NOMO-1 (cell line): Measurements from ENCODE around the gene BCR.

Source experiments
- DNase-seq, 2 experiments: peaks; one replicate each; lab custom pipeline; 2025; ENCODE audit not compliant: unreplicated experiment in 2 of 2; lab: John Stamatoyannopoulos, UW

BCR gene

DNA sequence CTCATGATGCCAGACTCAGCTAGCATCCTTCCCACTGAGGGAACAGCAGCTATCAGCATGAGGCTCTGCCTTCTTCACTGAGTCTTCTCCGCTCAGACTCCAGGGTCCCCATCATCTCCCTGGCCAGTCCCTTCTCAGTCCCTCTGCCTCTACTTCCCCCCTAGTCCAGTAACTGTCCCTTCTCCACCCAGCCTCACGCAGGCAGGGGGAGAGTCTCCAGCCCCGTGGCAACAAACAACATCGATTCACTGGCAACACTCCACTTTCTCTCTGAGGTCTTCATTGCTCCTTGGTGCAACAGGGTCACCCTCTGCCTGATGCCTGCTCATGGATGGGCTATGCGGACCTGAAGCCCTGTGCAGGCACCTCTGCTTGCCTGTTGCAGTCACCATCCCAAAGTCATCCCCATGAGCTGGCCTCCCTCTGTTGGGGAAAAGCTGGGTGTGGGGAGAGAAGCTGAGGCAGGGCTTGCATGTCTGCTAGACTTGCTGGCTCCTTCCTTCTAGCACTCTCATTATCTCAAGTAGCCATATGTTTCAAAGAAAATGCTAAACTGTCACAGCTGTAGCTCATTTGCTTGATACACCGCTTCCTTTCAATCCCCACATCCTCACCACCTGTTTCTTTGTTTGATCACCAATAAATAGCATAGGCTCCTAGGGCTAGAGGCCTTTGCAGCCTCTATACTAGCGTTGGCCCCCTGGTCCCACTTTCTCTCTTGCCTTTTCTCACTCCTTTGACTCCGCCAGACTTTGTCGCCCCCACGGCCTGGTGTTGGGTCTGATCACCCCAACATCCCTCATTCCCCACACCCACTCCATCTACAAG, 4.3 kb upstream of the BCR start:
- no peak for DNase-seq

DNA sequence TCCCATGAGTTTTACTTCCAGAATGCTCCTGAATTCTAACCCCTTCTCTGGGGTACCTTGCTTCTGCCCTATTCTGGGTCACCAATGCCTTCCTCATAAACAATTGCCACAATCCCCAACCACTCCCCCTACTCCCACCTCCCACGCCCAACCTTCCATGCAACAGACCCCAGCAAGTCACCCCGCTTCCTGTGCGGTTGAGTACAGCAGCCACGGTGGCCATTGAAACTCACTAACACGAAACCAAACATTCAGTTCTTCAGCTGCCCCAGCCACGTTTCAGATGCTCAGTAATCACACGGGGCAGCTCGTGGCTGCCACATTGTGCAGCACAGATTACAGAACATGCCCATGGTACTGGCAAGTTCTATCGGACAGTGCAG, 3.7 kb upstream of the BCR start:
- no peak for DNase-seq

DNA sequence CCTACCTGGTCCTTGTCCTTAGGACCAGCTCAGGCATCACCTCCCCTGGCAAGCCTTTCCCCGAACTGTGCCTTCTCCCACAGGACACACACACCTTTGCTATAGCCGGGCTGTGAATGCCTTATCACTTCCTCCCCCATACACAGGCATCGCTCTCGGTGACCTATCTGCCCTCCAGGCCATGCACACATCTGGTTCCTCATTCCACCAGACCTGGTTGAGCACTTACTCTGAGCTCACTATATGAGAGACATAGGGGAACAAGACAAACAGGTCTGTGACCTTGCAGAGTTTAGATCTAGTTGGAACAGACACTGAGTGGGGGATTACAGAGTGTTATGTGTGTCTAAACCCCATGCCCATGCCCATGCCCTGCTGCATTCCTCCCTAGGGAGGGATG, 3.1 kb upstream of the BCR start:
- DNase-seq, result peak; percentile 51 to 54

DNA sequence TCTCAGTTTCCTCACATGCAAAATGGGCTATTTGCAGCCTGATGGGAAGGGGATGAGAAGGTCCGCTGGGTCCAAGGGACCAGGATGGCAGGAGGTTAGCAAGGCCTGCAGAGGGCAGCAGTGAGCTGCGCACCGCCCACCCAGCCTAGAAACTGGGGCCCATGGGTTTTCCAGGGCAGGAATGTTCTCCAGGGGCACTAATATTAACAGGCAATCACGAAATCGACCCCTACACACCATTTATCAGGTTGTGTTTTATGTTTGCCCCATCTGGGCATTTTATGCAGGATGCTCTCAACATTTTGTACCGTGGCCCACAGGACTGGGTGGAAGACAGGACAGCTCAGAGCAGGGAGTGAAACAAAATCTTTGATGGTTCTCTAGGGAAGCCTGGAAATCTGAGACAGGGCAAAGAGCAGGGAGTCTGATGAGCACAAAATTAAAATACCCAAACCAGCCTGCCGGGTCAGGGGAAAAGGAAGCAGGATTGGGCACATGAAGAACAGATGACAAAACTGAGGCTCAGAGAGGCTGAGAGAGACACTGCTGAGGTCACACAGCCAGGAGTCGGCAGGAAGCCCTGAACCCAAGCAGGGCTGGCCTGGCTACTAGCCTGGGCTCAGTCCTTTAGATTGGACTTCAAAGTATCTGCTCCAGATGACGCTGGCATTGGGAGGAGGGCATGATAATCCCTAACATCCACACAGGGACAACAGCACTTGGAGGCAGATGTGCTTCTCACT, 1.6 kb upstream of the BCR start:
- peak; percentile 37 to 56 for DNase-seq

DNA sequence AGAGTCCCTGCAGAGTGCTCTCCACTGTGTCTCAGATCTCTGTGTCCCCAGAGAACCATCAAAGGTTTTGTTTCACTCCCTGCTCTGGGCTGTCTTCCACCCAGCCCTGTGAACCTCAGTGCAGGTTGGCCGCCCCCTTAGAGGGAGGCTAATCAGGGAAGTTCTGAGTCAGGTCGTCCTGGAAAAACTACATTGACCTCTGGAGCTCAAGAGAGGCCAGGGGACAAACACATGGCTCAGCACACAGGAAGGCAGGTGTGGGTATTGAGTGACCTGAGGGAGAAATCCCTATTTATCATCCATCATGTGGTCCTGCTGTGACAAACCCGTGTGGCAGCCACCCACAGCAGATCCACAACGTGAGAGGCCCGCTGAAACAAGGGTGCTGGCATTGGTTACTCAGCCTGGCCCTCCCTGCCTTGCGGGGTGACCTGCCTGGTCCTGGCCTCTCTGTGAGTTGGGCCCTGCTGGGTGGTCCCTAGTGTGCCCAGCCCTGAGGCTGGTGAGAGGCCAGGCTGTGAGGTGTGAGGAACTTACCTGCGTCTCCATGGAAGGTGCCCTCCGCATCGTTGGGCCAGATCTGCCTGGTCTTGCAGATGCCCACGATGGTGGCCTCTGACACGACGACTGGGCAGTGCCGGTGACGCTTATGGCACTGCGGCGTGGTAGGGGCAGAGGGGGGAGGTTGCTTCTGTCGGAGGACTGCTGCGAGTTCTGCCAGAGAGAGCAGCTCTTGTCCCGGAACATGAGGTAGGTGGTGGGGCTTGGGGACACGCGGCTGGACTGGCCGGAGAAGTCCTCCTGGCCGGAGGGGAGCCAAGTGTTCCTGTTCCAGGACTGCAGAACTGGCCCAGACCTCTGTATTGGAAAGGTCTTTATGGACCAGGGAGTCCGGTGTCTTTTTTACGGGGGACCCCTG, 669 bp upstream of the BCR start:
- DNase-seq, result no peak

DNA sequence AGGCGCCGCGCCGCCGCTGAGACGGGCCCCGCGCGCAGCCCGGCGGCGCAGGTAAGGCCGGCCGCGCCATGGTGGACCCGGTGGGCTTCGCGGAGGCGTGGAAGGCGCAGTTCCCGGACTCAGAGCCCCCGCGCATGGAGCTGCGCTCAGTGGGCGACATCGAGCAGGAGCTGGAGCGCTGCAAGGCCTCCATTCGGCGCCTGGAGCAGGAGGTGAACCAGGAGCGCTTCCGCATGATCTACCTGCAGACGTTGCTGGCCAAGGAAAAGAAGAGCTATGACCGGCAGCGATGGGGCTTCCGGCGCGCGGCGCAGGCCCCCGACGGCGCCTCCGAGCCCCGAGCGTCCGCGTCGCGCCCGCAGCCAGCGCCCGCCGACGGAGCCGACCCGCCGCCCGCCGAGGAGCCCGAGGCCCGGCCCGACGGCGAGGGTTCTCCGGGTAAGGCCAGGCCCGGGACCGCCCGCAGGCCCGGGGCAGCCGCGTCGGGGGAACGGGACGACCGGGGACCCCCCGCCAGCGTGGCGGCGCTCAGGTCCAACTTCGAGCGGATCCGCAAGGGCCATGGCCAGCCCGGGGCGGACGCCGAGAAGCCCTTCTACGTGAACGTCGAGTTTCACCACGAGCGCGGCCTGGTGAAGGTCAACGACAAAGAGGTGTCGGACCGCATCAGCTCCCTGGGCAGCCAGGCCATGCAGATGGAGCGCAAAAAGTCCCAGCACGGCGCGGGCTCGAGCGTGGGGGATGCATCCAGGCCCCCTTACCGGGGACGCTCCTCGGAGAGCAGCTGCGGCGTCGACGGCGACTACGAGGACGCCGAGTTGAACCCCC, 798 bp downstream of the BCR start:
- no peak for DNase-seq

DNA sequence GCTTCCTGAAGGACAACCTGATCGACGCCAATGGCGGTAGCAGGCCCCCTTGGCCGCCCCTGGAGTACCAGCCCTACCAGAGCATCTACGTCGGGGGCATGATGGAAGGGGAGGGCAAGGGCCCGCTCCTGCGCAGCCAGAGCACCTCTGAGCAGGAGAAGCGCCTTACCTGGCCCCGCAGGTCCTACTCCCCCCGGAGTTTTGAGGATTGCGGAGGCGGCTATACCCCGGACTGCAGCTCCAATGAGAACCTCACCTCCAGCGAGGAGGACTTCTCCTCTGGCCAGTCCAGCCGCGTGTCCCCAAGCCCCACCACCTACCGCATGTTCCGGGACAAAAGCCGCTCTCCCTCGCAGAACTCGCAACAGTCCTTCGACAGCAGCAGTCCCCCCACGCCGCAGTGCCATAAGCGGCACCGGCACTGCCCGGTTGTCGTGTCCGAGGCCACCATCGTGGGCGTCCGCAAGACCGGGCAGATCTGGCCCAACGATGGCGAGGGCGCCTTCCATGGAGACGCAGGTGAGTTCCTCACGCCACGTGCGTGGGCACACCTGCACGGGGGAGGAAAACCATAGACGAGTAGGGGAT, 1.5 kb downstream of the BCR start:
- DNase-seq, result no peak

DNA sequence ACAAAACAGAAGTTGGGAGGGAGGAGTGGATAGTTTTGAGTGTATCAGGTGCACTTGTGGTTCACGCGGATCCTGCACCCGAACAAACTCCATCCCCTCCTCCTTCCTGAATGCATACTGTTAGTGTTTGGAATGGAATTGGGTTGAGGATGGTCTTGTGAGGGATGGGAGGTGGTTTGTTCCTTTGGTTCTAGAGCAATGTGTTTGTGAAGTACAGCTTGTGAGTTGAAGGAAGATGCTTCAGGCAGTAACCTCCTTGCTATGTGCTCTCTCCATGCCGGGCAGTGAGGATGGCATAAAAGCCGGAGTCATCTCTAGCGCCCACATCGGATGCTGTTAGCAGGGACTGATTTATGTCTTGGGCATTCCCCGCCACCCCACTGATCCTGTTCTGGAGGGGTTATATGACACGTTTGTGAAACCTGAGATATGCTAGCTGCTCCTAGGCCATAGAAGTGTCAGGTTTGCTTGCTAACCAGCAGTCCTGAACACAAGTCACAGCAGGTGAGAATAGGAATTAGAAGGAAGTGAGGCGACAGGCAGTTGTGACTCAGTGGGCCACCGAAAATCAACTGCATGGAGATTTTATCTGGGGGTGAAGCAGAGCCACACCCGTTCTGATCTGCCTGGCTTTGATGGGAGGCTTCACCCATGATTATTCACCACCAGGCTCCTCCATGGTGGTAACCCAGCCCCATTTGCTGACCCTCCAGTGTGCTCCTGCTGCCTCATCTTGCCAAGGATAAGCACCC, 2.2 kb downstream of the BCR start:
- no peak for DNase-seq

DNA sequence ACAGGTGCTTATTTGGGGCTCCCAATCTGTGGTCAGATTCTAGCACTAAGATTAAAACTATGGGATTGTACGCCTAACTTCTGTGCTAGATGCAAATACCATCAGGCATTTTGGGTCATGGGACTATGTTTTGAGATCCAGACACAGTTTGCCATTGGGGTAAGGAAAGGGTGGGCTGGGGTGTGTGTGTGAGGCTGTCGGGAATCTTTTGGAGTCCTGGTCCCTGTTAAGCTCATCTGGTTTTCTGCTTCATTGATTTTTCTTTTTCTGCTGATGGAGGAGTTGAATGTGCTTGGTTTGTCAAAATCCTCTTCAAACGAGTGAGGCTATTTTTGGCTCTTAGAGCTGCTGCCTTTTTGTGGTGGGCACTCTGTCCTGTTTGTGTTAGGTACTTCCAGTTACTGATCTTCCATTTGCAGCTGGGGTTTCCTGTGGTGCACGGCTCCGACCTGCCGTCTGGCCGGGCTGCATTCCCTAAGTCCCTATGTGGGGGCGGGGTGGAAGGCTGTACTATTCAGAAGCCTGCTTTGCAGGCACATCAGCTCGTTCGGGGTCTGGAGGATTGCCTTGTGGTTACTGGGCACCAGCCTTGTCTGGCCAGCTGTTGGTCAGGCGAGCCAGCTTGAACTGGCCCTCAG, 2.9 kb downstream of the BCR start:
- no peak for DNase-seq

DNA sequence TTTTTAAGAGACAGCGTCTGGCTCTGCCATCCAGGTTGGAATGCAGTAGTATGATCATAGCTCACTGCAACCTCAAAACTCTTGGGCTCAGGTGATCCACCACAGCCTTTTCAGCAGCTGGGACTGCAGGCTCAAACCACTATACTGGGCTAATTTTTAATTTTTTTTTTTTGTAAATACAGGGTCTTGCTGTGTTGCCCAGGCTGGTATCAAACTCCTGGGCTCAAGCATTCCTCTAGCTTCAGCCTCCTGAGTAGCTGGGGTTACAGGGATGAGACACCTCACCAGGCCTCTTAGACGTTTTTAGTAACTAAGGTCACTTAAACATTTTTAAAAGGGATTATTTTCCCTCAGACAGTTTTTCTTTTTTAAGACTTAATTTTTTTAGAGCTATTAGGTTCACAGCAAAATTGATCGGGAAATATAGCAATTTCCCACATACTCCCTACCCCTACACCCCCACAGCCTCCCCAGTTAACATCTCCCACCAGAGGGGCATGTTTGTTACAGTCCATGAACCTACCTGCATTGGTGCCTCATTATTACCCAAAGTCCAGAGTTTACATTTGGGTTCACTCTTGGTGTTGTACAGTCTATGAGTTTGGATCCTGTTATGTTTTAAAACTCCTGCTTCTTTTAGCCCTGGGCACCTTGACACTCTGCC, 3.9 kb downstream of the BCR start:
- no peak for DNase-seq

DNA sequence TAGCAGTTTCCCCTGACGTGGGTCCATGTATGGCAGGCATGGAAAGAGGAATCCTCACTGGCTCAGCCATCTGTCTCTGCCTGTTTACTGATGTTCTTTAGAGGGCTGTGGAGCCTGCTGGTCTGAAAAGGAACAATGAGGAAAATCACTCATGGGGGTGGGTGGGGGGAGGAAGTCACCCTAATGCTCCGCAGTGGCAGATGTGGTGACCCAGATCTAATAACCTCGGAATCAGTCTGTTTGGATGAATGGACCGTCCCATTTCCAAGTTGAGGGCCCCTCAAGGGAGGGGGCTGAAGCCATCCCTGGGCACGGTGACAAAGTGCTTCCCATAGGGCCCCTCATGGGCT, 4.4 kb downstream of the BCR start:
- no peak for DNase-seq

DNA sequence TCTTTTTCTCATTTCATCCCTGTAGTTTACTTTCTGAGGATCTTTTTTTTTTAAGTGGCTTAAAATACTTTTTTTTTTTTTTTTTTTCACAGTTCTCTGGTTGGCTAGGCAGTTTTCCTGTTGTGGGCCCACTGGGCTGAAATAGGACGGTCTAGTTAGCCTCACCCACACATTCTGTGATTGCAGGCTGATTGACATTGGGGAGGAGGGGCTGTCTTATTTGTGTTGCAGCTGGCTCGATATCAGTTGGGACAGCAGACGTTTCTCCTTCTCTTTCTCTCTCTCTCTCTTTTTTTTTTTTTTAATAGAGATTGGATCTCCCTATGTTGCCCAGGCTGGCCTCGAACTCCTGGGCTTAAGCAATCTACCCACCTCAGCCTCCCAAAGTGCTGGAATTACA, 6.9 kb downstream of the BCR start:
- DNase-seq, result no peak

DNA sequence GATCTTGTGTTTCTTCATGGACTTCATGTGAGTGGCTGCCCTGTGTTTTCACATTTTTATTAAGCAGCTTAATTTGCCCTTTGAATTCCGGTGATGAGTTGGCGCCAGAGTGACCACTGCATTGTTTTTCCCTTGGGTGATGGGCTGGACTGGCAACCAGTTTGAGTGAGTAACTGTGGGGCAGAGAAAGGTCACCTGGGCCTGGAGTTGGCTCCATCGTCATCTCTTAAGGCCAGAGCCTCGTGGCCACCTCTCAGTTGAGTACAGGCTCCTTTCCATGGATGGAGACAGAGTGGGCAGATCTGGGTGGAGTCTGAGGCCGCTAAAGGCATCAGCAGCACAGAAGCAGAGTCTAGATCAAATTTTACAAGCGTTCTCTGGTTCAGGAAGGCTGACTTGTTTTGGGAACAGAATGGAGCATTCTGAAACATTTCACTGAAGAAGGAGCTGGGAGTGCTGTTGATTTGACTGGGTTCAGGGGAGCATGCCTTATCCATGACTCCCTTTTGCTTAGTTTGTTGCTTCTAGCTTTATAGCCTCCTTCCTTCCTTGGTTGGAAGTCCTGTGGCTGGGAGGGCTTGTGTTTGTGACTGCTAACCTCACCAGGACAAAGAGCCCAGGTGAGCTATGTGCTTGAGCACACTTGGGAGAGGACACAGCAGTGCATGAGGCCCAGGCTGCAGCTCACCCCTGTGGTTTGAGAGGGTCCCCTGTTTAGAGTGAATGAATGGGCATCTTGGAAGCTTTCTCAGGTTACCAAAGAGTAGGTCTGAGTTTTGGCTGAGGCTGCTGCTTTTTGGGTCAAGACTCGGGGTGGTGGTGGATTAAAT, 7.8 kb downstream of the BCR start:
- no peak for DNase-seq

DNA sequence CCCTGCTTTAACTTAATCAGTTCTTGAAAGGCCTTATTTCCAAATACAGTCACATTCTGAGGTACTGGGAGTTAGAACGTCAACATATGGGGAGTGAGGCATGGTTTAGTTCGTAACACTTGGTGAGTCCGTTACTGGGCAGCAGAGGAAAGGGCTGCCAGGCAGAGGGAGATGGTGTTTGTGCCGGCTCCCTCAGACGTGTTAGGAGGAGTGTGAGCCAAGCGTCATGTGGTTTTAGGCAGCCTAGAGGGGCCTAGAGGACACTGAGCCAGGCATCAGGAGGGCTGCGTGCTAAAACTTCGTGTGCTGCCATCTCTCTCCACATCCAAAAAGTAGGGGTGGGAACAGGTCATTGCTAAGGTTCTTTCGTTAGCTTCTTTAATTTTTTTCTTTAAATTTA, 10.2 kb downstream of the BCR start:
- no peak for DNase-seq

DNA sequence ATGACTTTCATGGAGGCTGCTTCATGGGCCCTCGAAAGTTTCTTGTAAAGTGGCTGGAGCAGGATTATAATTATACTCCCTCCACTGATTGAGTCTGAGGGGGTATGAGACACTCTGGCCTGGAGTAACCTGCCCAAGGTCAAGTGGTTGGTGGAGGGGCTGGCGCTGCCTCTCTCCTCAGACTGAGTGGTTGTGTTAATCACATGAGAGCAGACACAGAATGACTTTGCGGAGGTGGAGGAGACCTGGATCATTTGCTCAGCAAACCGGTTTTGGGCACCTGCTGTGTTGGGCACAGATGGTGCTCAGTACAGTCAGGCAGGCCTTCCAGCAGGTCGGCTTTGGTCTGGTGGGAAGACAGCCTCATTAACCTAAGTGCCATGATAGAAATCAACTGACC, 11.8 kb downstream of the BCR start:
- no peak for DNase-seq

DNA sequence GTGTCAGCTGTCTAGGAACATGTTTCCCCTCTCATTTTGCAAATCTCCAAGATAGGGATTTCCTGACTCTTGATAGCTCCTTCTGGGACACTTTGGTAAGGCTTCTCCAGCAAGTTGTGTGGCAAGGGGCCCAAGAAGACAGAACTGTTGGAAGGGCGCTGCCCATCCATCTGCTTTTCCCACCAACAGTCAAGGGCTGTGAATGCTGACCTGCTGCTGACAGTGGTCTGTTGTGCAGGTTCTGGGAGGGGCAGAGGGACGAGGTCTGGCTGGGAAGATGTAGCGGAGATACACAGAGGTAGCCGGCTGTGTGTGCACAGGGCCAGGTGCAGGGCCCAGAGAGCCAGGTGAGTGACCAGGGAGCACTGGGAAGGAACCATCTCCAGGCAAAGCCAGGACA, 12.2 kb downstream of the BCR start:
- DNase-seq, result no peak

DNA sequence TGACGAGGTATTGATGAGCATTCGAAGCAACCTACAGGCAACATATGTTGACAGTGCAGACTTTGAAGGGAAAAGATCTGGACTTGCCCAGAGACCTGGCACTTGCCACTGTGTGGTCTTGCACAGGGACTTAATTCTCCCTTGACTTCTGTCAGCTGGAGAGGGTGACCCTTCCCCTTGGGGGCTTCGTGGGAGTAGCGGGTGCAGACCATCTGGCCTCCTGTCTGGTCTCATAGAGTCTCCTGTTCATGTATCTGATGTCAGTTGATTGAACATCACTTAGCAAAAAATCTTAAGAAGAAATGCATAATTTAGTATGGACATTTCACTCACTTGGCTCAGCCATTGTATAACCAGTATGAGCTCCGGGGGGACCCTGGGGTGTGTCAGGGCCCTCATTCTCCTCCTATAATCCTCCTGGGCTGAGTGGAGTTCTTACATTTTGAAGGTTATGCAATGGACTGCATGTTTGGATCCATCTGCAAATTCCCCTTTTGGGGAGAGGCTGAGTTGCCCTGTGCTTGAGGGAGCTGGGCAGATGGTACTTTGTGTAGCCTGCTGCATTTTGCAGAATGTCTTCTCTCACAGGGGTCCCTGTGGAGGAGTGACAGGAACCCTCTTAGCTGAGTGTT, 13.0 kb downstream of the BCR start:
- no peak for DNase-seq
